CD8-positive, alpha-beta memory T cell (primary cell): ENCODE results near the gene ATXN1. TPM values are rescaled to one million over a fixed set of nuclear protein-coding genes. Genes with fewer than 3 reads are reported as not detected.
A peak's percentile ranks its signal among the peaks of the same experiment; 100 is the strongest.

Source experiments
- CTCF ChIA-PET: fragments of 350-600 bp; sonication (Branson Sonifier 250); formaldehyde crosslinking; loops from one replicate; lab custom pipeline; 2021; ENCODE audit warnings: antibody characterized with exemption; lab: Charles Lee
- POLR2A ChIA-PET: fragments of 350-600 bp; sonication (Branson Sonifier 250); formaldehyde crosslinking; loops from one replicate; lab custom pipeline; 2021; ENCODE audit warnings: antibody characterized with exemption; lab: Charles Lee
- DNase-seq, 5 donors: peaks; one replicate each; pipeline versions ENCODE4 v3.0.0 to v3.0.0-alpha.2; 2020 to 2022; ENCODE audit warnings: mixed read lengths in 1 of 5
- H3K27ac ChIP-seq: one replicate; pipeline ENCODE4 v1.7.0; 2013; ENCODE audit warnings: low read depth, mild to moderate bottlenecking, low read length, moderate library complexity
- H3K27me3 ChIP-seq: 2 replicates; pipeline ENCODE4 v1.7.0; 2013; ENCODE audit warnings: low read length, mild to moderate bottlenecking; ENCODE audit not compliant: insufficient read depth, poor library complexity, severe bottlenecking
- H3K36me3 ChIP-seq: 2 replicates; pipeline ENCODE4 v1.7.0; 2013; ENCODE audit warnings: mild to moderate bottlenecking, low read length, moderate library complexity; ENCODE audit not compliant: insufficient read depth
- H3K4me1 ChIP-seq: 2 replicates; pipeline ENCODE4 v1.7.0; 2013; ENCODE audit warnings: mild to moderate bottlenecking, low read length, moderate library complexity; ENCODE audit not compliant: insufficient read depth
- H3K4me3 ChIP-seq: 2 replicates; pipeline ENCODE4 v1.7.0; 2013; ENCODE audit warnings: mild to moderate bottlenecking, low read length
- H3K9me3 ChIP-seq: 2 replicates; pipeline ENCODE4 v1.7.0; 2013; ENCODE audit warnings: mild to moderate bottlenecking, low read length
- H3K27ac Mint-ChIP-seq, 8 donors: one replicate each; pipeline ENCODE4 v1.8.0; 2020 to 2021; ENCODE audit warnings: mixed read lengths in 8 of 8, mild to moderate bottlenecking in 6 of 8, inconsistent platforms in 3 of 8, moderate library complexity in 3 of 8
- H3K27me3 Mint-ChIP-seq, 2 donors: one replicate each; pipeline ENCODE4 v1.8.0; 2020 to 2021; ENCODE audit warnings: mixed read lengths in 2 of 2, mild to moderate bottlenecking in 1 of 2, moderate library complexity in 1 of 2
- H3K36me3 Mint-ChIP-seq, 3 donors: one replicate each; pipeline ENCODE4 v1.8.0; 2020 to 2021; ENCODE audit warnings: mixed read lengths in 3 of 3, inconsistent platforms in 1 of 3, mild to moderate bottlenecking in 1 of 3
- H3K4me1 Mint-ChIP-seq, 3 donors: one replicate each; pipeline ENCODE4 v1.8.0; 2020 to 2021; ENCODE audit warnings: mixed read lengths in 3 of 3, inconsistent platforms in 1 of 3, mild to moderate bottlenecking in 1 of 3
- H3K4me3 Mint-ChIP-seq, 7 donors: one replicate each; pipeline ENCODE4 v1.8.0; 2020 to 2021; ENCODE audit warnings: mixed read lengths in 7 of 7, mild to moderate bottlenecking in 6 of 7, moderate library complexity in 4 of 7, inconsistent platforms in 2 of 7
- H3K9me3 Mint-ChIP-seq, 5 donors: one replicate each; pipeline ENCODE4 v1.8.0; 2020 to 2022; ENCODE audit warnings: mixed read lengths in 5 of 5, mild to moderate bottlenecking in 3 of 5, moderate library complexity in 2 of 5, inconsistent platforms in 1 of 5
- polyA plus RNA-seq: library from polyadenylated mRNA; unstranded; fragments of 300-500 nt; fragmentation: Illumina TruSeq; gene quantifications from one replicate; pipeline ENCODE4 v1.2.3, GENCODE V29; 2021
- total RNA-seq, 2 experiments: library from RNA; stranded (reverse); gene quantifications; one replicate each; pipeline ENCODE4 v1.2.3, GENCODE V29; 2021

Gene ATXN1
- total and polyA plus RNA-seq, 3 experiments from 2014 or later, result 20.0 to 114 (median 111) TPM

DNA sequence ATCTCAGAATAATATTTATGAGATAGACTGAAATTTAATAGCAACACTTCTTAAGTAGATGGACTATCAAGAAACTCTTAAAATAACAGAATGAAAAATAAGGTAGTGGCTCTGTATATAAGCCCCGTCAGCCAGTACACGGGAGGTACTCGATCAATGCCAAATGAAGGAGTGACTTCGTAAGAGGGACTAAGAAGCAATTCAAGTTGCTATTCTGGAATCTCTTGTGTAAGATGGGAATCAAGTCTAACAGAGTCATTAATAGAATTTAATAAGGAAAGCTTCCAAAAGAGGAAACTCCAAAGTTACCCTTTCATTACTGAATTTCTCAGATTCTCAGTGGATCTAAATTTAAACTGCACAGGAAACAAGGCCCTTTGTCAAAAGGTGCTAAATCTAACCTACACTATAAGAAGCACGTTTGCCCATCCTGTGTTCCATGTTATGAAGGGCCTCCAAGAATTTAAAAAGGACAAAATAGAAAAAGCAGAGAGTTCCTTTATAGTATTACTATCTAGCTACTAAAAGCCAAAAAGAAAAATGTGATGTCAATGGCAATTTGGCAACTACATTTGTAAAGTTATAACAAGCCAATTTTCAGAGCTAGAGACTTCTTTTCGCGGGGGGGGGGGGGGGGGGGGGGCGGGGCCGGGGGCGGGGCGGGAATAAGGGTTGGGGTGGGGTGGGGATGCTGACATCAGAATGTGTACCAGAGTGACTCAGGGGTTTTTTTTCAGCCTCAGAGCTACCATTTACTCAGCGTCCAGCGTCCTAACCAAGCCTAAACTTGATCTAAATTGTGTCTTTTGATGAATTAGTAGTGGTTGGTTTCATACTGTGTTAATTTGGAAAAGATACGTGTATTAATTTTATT is 322.3 kb downstream of the ATXN1 start:
- Histone ChIP-seq H3K4me1 (peaks cover 40% of the 10 kb centered on the region), H3K27ac (no peak overlapping the region), H3K4me3 (no peak overlapping the region), H3K36me3 (no peaks in the 10 kb centered on the region), H3K9me3 (no peaks in the 10 kb centered on the region), H3K27me3 (no peaks in the 10 kb centered on the region)
- peak in 1 of 5 donors; percentile 50 for DNase-seq
- Mint-ChIP-seq H3K9me3 (no peaks in the 10 kb centered on the region), H3K4me3 (peak overlapping the region in 6 of 7 donors; percentile 16 to 55 (median 26)), H3K27me3 (no peaks in the 10 kb centered on the region), H3K36me3 (peaks cover 5 to 22% (median 5%) of the 10 kb centered on the region in 3 donors), H3K4me1 (peaks cover 63 to 88% (median 87%) of the 10 kb centered on the region in 3 donors), H3K27ac (peak overlapping the region; percentile 55 to 79 (median 74))
- CTCF ChIA-PET, result interaction anchor here (1.0 to 1.5 kb wide), 3 partner anchors 75 to 323 kb away, joined by 3 read pairs; partner anchors contain the start of gene ATXN1
- POLR2A ChIA-PET, result interaction anchor here (0.6 to 1.2 kb wide), 2 partner anchors 320 to 322 kb away, joined by 3 to 5 read pairs; partner anchors contain the start of gene ATXN1

DNA sequence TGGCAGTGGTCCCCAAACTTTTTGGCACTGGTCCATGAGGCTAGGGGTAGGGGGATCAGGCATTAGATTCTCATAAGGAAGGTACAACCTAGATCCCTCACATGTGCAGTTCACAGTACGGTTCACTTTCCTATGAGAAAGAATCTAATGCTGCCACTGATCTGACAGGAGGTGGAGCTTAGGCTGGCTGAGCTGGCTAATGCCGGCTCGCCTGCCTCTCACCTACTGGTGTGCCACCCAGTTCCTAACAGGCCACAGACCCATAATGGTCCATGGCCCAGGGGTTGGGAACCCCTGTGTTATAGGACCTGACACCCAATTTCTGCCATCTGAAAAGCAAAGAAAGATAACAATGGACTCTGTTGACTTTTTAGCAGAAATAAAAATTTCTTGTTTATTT is 323.3 kb downstream of the ATXN1 start:
- H3K27ac ChIP-seq, result no peak overlapping the region
- H3K4me3 ChIP-seq, result peak overlapping the region; percentile 1
- H3K27me3 ChIP-seq, result no peaks in the 10 kb centered on the region
- peak in 2 of 5 donors; percentile 12 to 53 for DNase-seq
- no peaks in the 10 kb centered on the region for H3K9me3 ChIP-seq
- peaks cover 5 to 22% (median 5%) of the 10 kb centered on the region in 3 donors for H3K36me3 Mint-ChIP-seq
- no peaks in the 10 kb centered on the region for H3K27me3 Mint-ChIP-seq
- H3K36me3 ChIP-seq, result no peaks in the 10 kb centered on the region
- no peaks in the 10 kb centered on the region for H3K9me3 Mint-ChIP-seq
- H3K4me3 Mint-ChIP-seq, result peak overlapping the region; percentile 64 to 93 (median 85)
- H3K4me1 ChIP-seq, result peaks cover 40% of the 10 kb centered on the region
- CTCF ChIA-PET, result interaction anchor here (1.1 to 1.5 kb wide), 5 partner anchors 12 to 326 kb away, joined by 3 to 5 read pairs (median 3); no protein-coding TSS in a partner anchor
- peak overlapping the region; percentile 90 to 100 (median 96) for H3K27ac Mint-ChIP-seq
- POLR2A ChIA-PET, result interaction anchor here (1.2 kb wide), 1 partner anchor 17 kb away, joined by 4 read pairs; no protein-coding TSS in a partner anchor
- H3K4me1 Mint-ChIP-seq, result peaks cover 68 to 93% (median 91%) of the 10 kb centered on the region in 3 donors

DNA sequence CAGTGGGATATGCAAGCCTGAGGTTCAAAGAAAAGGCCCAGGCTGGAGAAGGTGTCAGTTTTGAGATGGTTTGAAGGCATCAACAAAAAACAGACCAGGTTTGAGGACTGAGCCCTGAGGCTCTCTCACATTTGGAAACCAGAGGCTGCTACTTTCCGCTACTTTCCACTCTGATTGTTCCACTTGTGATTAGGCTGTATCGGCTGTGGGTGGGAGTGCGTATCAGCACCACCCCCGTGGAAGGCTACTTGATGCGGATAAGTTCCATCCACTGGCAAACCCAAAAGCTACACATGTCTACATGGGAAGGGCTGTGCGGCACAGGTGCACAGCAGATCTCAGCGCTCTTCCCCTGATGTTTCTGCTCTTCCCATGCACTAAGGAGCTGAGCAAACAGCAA is 324.2 kb downstream of the ATXN1 start:
- Mint-ChIP-seq H3K36me3 (peaks cover under 1 to 20% (median 2%) of the 10 kb centered on the region in 3 donors), H3K27ac (peak overlapping the region; percentile 90 to 100 (median 96)), H3K4me1 (peaks cover 72 to 97% (median 96%) of the 10 kb centered on the region in 3 donors), H3K9me3 (no peaks in the 10 kb centered on the region), H3K27me3 (no peaks in the 10 kb centered on the region), H3K4me3 (peak overlapping the region; percentile 78 to 93 (median 85))
- Histone ChIP-seq H3K27me3 (no peaks in the 10 kb centered on the region), H3K27ac (peak overlapping the region; percentile 10), H3K9me3 (no peaks in the 10 kb centered on the region), H3K4me1 (peaks cover 40% of the 10 kb centered on the region), H3K36me3 (no peaks in the 10 kb centered on the region), H3K4me3 (peak overlapping the region; percentile 1)
- ChIA-PET CTCF (interaction anchor here (1.0 to 1.4 kb wide), 6 partner anchors 11 to 326 kb away, joined by 3 to 5 read pairs (median 3); no protein-coding TSS in a partner anchor), POLR2A (interaction anchor here (0.6 to 1.2 kb wide), 3 partner anchors 16 to 1058 kb away, joined by 3 to 4 read pairs (median 4); no protein-coding TSS in a partner anchor)
- no peak for DNase-seq

DNA sequence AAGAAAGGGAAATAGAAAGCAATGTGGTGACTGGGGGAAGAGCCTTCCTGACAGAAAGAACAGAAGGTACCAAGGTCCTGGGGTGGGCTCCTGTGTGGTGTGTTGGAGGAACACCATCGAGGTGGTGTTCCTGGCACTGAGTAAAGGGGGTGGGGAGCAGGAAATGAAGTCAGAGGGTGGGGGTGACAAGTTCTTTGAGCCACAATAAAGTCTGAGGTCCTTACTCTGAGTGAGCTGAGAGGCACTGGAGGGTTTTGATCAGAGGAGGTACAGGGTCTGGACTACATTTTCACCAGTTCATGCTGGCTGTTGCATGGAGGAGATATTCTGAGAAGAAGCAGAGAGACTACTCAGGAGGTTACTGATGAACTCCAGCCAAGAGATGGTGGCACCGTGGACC is 324.7 kb downstream of the ATXN1 start:
- CTCF ChIA-PET, result interaction anchor here (1.0 to 1.3 kb wide), 2 partner anchors 10 to 299 kb away, joined by 3 read pairs; no protein-coding TSS in a partner anchor
- no peaks in the 10 kb centered on the region for H3K27me3 ChIP-seq
- no peaks in the 10 kb centered on the region for H3K36me3 ChIP-seq
- no peaks in the 10 kb centered on the region for H3K27me3 Mint-ChIP-seq
- H3K27ac ChIP-seq, result peak overlapping the region; percentile 10
- H3K9me3 Mint-ChIP-seq, result no peaks in the 10 kb centered on the region
- DNase-seq, result peak; percentile 15 to 72 (median 23)
- peak overlapping the region; percentile 78 to 93 (median 85) for H3K4me3 Mint-ChIP-seq
- peaks cover 74 to 97% (median 96%) of the 10 kb centered on the region in 3 donors for H3K4me1 Mint-ChIP-seq
- peaks cover 0 to 25% (median 2%) of the 10 kb centered on the region in 3 donors for H3K36me3 Mint-ChIP-seq
- peaks cover 40% of the 10 kb centered on the region for H3K4me1 ChIP-seq
- POLR2A ChIA-PET, result interaction anchor here (0.6 kb wide), 1 partner anchor 35 kb away, joined by 4 read pairs; no protein-coding TSS in a partner anchor
- H3K4me3 ChIP-seq, result peak overlapping the region; percentile 1
- H3K9me3 ChIP-seq, result no peaks in the 10 kb centered on the region
- peak overlapping the region; percentile 90 to 100 (median 96) for H3K27ac Mint-ChIP-seq

DNA sequence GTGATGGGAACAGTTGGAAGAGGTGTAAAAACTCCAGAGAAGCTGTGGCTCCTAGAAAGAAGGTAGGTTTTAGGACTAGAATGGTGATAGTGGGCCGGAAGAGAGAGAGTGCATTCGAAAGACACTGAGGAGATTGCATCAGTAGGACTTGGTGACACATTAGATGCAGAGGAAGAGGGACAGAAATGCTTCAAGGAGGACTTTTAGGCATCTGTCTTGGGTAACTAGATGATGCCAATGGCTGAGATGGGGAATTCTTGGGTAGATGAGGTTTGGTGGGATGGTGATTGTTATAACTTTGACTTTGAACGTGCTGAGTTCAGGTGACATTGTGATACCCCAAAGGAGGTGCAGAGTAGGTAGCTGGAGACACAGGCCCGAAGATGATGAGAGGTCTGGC is 326.4 kb downstream of the ATXN1 start:
- H3K9me3 ChIP-seq, result no peaks in the 10 kb centered on the region
- no peak for DNase-seq
- Mint-ChIP-seq H3K36me3 (peaks cover 9 to 36% (median 10%) of the 10 kb centered on the region in 3 donors), H3K9me3 (no peaks in the 10 kb centered on the region), H3K4me1 (peaks cover 70 to 97% (median 96%) of the 10 kb centered on the region in 3 donors), H3K4me3 (peak overlapping the region in 4 of 7 donors; percentile 3 to 33 (median 25)), H3K27ac (peak overlapping the region; percentile 76 to 100 (median 94)), H3K27me3 (peaks cover 0 to 2% of the 10 kb centered on the region in 2 donors)
- CTCF ChIA-PET, result no interaction called here
- H3K4me3 ChIP-seq, result no peak overlapping the region
- H3K4me1 ChIP-seq, result peaks cover 32% of the 10 kb centered on the region
- H3K36me3 ChIP-seq, result no peaks in the 10 kb centered on the region
- no peak overlapping the region for H3K27ac ChIP-seq
- POLR2A ChIA-PET, result interaction anchor here (0.9 kb wide), 1 partner anchor 21 kb away, joined by 3 read pairs; no protein-coding TSS in a partner anchor
- H3K27me3 ChIP-seq, result no peaks in the 10 kb centered on the region

DNA sequence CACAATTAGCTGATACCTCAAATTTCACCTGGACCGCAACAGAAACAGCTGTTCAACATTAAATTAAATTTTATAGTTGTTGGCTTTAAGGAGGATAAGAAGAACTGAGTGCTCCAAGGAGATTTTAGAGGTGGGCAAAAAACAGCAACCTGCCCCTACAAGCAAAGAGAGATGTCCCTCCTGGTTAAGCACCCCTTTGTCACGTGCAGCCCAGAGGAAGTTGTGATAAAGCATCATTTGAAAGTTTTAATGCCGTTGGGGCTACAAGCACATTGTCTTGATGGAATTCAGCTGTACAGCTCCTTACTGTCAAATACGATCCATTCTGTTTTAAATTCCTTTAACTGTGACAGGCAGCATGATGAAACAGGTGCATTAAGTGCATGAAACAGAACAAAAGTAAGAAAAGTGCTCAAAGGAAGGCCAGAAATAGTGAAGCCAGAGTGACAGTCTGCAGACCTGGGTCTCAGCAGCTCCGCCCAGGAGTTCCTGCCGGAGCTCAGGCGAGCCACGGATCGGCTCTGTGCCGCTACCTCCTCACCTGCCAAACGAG is 327.8 kb downstream of the ATXN1 start:
- Mint-ChIP-seq H3K9me3 (no peaks in the 10 kb centered on the region), H3K27me3 (peaks cover 0 to 2% of the 10 kb centered on the region in 2 donors), H3K4me3 (peak overlapping the region in 3 of 7 donors; percentile 6 to 36 (median 13)), H3K27ac (peak overlapping the region in 7 of 8 donors; percentile 37 to 100 (median 90)), H3K4me1 (peaks cover 63 to 87% (median 84%) of the 10 kb centered on the region in 3 donors), H3K36me3 (peaks cover 9 to 44% (median 10%) of the 10 kb centered on the region in 3 donors)
- no peaks in the 10 kb centered on the region for H3K27me3 ChIP-seq
- no peaks in the 10 kb centered on the region for H3K36me3 ChIP-seq
- H3K4me3 ChIP-seq, result no peak overlapping the region
- ChIA-PET CTCF (interaction anchor here (0.7 kb wide), 1 partner anchor 102 kb away, joined by 3 read pairs; no protein-coding TSS in a partner anchor), POLR2A (no interaction called here)
- no peaks in the 10 kb centered on the region for H3K9me3 ChIP-seq
- no peak overlapping the region for H3K27ac ChIP-seq
- no peak for DNase-seq
- peaks cover 26% of the 10 kb centered on the region for H3K4me1 ChIP-seq
